MM.1S (cell line): ENCODE results near the gene AGBL1.

Experiments
- EZH2 ChIP-seq: fragments of 300-600 bp; sonication (generic); optimal IDR thresholded peaks from 2 replicates; pipeline ENCODE3; 2017; ENCODE audit warnings: low read depth, mild to moderate bottlenecking, antibody characterized with exemption, low read length, mixed read lengths
- EZH2phosphoT487 ChIP-seq: fragments of 300-600 bp; sonication (generic); IDR thresholded peaks from 2 replicates; pipeline ENCODE4 v1.6.1; 2018; ENCODE audit warnings: antibody characterized with exemption, low read length
- TF ChIP-seq, protein P1 (sequence below): fragments of 300-600 bp; sonication (generic); IDR thresholded peaks from 2 replicates; pipeline ENCODE4 v1.5.1; 2016; ENCODE audit warnings: antibody characterized with exemption, low read length, mixed read lengths

DNA sequence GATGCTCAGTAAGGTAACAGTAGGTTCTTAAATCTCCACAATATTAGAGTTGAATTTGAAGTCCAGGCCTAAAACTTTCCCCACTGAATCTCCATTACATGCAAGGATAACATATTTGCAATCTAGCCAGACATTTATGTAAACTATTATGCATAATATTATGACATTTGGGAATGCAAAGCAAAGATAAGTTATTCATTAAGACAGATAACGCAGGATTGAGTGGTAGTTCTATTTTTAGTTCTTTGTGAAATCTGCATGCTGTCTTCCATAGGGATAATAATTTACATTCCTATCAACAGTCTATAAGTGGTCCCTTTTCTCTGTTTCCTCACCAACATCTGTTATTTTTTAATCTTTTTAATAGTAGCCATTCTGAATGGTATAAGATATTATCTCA is 333.5 kb downstream of the AGBL1 start:
- TF ChIP-seq, protein P1, sequence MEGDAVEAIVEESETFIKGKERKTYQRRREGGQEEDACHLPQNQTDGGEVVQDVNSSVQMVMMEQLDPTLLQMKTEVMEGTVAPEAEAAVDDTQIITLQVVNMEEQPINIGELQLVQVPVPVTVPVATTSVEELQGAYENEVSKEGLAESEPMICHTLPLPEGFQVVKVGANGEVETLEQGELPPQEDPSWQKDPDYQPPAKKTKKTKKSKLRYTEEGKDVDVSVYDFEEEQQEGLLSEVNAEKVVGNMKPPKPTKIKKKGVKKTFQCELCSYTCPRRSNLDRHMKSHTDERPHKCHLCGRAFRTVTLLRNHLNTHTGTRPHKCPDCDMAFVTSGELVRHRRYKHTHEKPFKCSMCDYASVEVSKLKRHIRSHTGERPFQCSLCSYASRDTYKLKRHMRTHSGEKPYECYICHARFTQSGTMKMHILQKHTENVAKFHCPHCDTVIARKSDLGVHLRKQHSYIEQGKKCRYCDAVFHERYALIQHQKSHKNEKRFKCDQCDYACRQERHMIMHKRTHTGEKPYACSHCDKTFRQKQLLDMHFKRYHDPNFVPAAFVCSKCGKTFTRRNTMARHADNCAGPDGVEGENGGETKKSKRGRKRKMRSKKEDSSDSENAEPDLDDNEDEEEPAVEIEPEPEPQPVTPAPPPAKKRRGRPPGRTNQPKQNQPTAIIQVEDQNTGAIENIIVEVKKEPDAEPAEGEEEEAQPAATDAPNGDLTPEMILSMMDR = no peak
- TF ChIP-seq EZH2phosphoT487 = no peak
- TF ChIP-seq EZH2 = no peak
